OCI-LY1 (cell line): ENCODE results near the gene FHL1.

Experiments
- H2AFZ ChIP-seq: fragments of 200-600 bp; sonication (generic), shearing (Covaris generic); 2 replicates; pipeline ENCODE4 v1.6.0; 2014; ENCODE audit warnings: antibody characterized with exemption, mild to moderate bottlenecking, low read length
- H3F3A ChIP-seq: fragments of 200-600 bp; sonication (generic), shearing (Covaris generic); 2 replicates; pipeline ENCODE4 v1.6.0; 2014; ENCODE audit warnings: mild to moderate bottlenecking, antibody characterized with exemption, low read length, moderate library complexity; ENCODE audit not compliant: insufficient read depth
- H3K27ac ChIP-seq: fragments of 200-600 bp; sonication (generic); 2 replicates; pipeline ENCODE4 v1.5.1; 2014; ENCODE audit warnings: low read length, mixed run types, mild to moderate bottlenecking, low read depth; ENCODE audit not compliant: poor library complexity, severe bottlenecking
- H3K27me3 ChIP-seq: fragments of 200-600 bp; sonication (generic); 2 replicates; pipeline ENCODE4 v1.6.0; 2014; ENCODE audit warnings: antibody characterized with exemption, mild to moderate bottlenecking, low read length, moderate library complexity; ENCODE audit not compliant: insufficient read depth
- H3K36me3 ChIP-seq: fragments of 200-600 bp; sonication (generic); 2 replicates; pipeline ENCODE4 v1.6.1; 2014; ENCODE audit warnings: mild to moderate bottlenecking, antibody characterized with exemption, low read length, moderate library complexity, mixed read lengths; ENCODE audit not compliant: insufficient read depth
- H3K4me1 ChIP-seq: fragments of 200-600 bp; sonication (generic); 2 replicates; pipeline ENCODE4 v1.5.1; 2014; ENCODE audit warnings: mild to moderate bottlenecking, low read length, moderate library complexity; ENCODE audit not compliant: insufficient read depth, severe bottlenecking
- H3K4me2 ChIP-seq: fragments of 200-600 bp; sonication (generic), shearing (Covaris generic); 2 replicates; pipeline ENCODE4 v1.6.1; 2014; ENCODE audit warnings: low read length
- H3K4me3 ChIP-seq: fragments of 200-600 bp; sonication (generic); 2 replicates; pipeline ENCODE4 v1.5.1; 2014; ENCODE audit warnings: low read length, low read depth, mild to moderate bottlenecking, mixed read lengths; ENCODE audit not compliant: poor library complexity, severe bottlenecking
- H3K79me2 ChIP-seq: fragments of 200-600 bp; shearing (Covaris generic); 2 replicates; pipeline ENCODE4 v1.6.1; 2016; ENCODE audit warnings: mixed run types, low read length, mixed read lengths; ENCODE audit not compliant: insufficient read depth
- H3K9ac ChIP-seq: fragments of 200-600 bp; sonication (generic), shearing (Covaris generic); 2 replicates; pipeline ENCODE4 v1.6.1; 2014; ENCODE audit warnings: mild to moderate bottlenecking, low read length, mixed read lengths
- H3K9me2 ChIP-seq: fragments of 200-600 bp; sonication (generic), shearing (Covaris generic); 2 replicates; pipeline ENCODE4 v1.6.1; 2014; ENCODE audit warnings: low read depth, mild to moderate bottlenecking, low read length, mixed read lengths
- H3K9me3 ChIP-seq: fragments of 200-600 bp; shearing (Covaris generic); 2 replicates; pipeline ENCODE4 v1.6.1; 2014; ENCODE audit warnings: low read length, mixed read lengths
- H4K20me1 ChIP-seq: fragments of 200-600 bp; sonication (generic), shearing (Covaris generic); 2 replicates; pipeline ENCODE4 v1.6.0; 2016; ENCODE audit warnings: mild to moderate bottlenecking, low read length; ENCODE audit not compliant: insufficient read depth
- EZH2 ChIP-seq: fragments of 200-600 bp; sonication (generic), shearing (Covaris generic); IDR thresholded peaks from 2 replicates; pipeline ENCODE4 v1.8.0; 2017; ENCODE audit warnings: borderline replicate concordance, mixed run types, mild to moderate bottlenecking, antibody characterized with exemption, low read length, moderate library complexity, mixed read lengths
- TF ChIP-seq, protein P1 (sequence below): fragments of 200-600 bp; sonication (generic), shearing (Covaris generic); IDR thresholded peaks from 2 replicates; pipeline ENCODE4 v1.5.1; 2017; ENCODE audit warnings: mild to moderate bottlenecking, antibody characterized with exemption, low read length, moderate library complexity, mixed read lengths

FHL1 gene

DNA sequence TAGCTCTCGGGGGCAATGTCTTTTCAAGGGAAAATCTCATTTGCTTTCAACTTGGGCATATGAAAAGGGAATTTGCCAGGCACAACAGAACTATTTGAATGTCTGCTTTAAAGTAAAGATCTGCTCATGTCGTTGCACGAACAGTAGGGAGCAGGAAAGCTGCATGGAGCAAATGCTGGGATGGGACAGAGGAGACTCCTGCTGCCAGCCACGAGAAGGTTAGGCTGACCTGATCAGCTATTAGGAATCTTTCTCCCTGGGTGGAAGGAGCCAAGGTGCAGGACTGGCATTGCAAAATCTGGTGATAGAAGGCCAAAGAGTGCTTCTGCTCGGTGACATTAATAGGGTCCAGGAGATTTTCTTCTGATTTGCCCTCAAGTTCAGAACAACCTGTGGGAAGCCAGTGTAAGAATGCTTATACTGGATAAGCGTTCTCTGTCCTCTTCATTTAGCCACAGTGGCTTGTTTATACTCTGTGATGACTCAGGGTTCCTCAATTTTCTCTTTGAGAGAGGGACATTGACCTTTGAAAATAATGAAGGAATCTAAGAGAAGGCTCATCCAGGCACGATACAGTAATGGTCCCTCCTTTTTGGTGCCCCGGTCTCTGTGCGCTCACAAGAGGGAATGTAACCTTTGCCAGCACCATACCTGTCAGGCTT lies 22.9 kb downstream of the FHL1 start:
- no peaks in the 10 kb centered on the region for H4K20me1 ChIP-seq
- no peak overlapping the region for H3K9ac ChIP-seq
- H3K79me2 ChIP-seq = no peaks in the 10 kb centered on the region
- TF ChIP-seq, protein P1, sequence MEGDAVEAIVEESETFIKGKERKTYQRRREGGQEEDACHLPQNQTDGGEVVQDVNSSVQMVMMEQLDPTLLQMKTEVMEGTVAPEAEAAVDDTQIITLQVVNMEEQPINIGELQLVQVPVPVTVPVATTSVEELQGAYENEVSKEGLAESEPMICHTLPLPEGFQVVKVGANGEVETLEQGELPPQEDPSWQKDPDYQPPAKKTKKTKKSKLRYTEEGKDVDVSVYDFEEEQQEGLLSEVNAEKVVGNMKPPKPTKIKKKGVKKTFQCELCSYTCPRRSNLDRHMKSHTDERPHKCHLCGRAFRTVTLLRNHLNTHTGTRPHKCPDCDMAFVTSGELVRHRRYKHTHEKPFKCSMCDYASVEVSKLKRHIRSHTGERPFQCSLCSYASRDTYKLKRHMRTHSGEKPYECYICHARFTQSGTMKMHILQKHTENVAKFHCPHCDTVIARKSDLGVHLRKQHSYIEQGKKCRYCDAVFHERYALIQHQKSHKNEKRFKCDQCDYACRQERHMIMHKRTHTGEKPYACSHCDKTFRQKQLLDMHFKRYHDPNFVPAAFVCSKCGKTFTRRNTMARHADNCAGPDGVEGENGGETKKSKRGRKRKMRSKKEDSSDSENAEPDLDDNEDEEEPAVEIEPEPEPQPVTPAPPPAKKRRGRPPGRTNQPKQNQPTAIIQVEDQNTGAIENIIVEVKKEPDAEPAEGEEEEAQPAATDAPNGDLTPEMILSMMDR = no peak
- TF ChIP-seq EZH2 = no peak
- no peaks in the 10 kb centered on the region for H3K4me1 ChIP-seq
- no peak overlapping the region for H2AFZ ChIP-seq
- no peak overlapping the region for H3K4me3 ChIP-seq
- no peaks in the 10 kb centered on the region for H3F3A ChIP-seq
- no peak overlapping the region for H3K4me2 ChIP-seq
- H3K27ac ChIP-seq = no peak overlapping the region
- no peaks in the 10 kb centered on the region for H3K9me2 ChIP-seq
- H3K27me3 ChIP-seq = no peaks in the 10 kb centered on the region
- H3K9me3 ChIP-seq = no peaks in the 10 kb centered on the region
- no peaks in the 10 kb centered on the region for H3K36me3 ChIP-seq

DNA sequence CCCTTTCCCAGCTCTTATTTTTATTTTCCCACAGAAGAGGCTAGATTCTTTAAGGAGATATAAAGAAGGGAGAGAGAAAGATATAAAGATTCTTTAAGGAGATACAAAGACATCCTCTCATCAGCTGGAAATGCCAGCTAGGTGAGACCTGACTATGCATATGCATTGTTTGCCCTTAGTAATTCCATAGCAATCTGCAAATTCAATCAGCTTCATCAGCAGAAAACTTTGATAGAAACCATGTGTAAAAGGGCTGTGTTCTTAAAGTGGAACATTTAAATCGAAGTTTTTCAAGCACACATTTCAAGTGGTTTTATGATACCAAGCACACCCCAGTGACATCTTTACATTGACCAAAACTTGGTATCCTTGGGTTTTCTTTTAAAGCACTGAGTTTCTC lies 24.1 kb downstream of the FHL1 start:
- Histone ChIP-seq H4K20me1 (no peaks in the 10 kb centered on the region), H3K4me3 (no peak overlapping the region), H3F3A (no peaks in the 10 kb centered on the region), H2AFZ (no peak overlapping the region), H3K9me3 (no peaks in the 10 kb centered on the region), H3K9me2 (no peaks in the 10 kb centered on the region), H3K27me3 (no peaks in the 10 kb centered on the region), H3K27ac (no peak overlapping the region), H3K9ac (no peak overlapping the region), H3K4me1 (no peaks in the 10 kb centered on the region), H3K36me3 (no peaks in the 10 kb centered on the region), H3K79me2 (no peaks in the 10 kb centered on the region), H3K4me2 (no peak overlapping the region)
- no peak for TF ChIP-seq EZH2
- TF ChIP-seq, protein P1 = no peak

DNA sequence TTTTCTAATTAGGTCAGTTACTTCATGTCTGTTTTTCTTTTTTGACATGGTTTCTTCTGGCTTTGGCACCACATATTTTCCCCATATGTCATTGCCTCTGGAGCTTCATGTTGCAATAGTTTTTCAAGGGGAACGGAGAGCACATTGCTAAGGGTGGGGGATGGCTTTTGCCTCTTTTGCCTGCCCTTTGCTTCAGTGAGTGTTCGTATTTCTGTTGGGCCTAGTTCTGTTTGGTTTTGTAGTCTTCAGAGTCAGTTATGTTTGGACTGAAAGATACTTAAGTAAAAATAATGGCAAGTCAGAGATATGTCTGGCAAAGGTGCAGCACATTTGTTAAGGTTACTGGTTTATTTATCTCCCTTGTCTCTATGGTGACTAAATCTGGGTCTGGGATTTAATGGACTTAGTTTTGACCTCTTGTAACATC lies 29.1 kb downstream of the FHL1 start:
- no peaks in the 10 kb centered on the region for H3K4me1 ChIP-seq

More for the DNA sequence above, 29.1 kb downstream of the FHL1 start:
- Histone ChIP-seq H3K27ac (no peak overlapping the region), H3K9me3 (no peaks in the 10 kb centered on the region), H3F3A (no peaks in the 10 kb centered on the region), H3K27me3 (no peaks in the 10 kb centered on the region), H2AFZ (no peak overlapping the region), H3K4me3 (no peak overlapping the region), H3K9ac (no peak overlapping the region), H4K20me1 (no peaks in the 10 kb centered on the region), H3K4me2 (no peak overlapping the region), H3K79me2 (no peaks in the 10 kb centered on the region), H3K36me3 (no peaks in the 10 kb centered on the region), H3K9me2 (no peaks in the 10 kb centered on the region)
- TF ChIP-seq, protein P1 = no peak
- TF ChIP-seq EZH2 = no peak
